GM12878 (cell line): ENCODE results near the gene HNRNPLL. TPM values are rescaled to one million over a fixed set of nuclear protein-coding genes. Genes with fewer than 3 reads are reported as not detected.

ENCODE experiments used
- ATAC-seq: fragments of 200-7000 bp; cut with Tn5 transposase; 3 replicates; pipeline ENCODE4 v1.9.1; 2020; ENCODE audit warnings: mild to moderate bottlenecking, moderate library complexity
- BruUV-seq: library from RNA; stranded (reverse); fragments of 400-500 nt; replicated peaks from 2 replicates; lab custom pipeline; 2021; lab: Mats Ljungman, UMichigan
- CTCF ChIA-PET: fragments of 300-600 bp; sonication (Branson Sonifier 250); formaldehyde crosslinking; extraction: SDS; loops from one replicate; lab custom pipeline; 2021; ENCODE audit warnings: inconsistent platforms; lab: Yijun Ruan, JAX
- POLR2A ChIA-PET: fragments of 350-600 bp; formaldehyde crosslinking; extraction: SDS; loops from one replicate; lab custom pipeline; 2021; ENCODE audit warnings: inconsistent platforms; lab: Charles Lee
- RAD21 ChIA-PET: fragments of 300-600 bp; sonication (Branson Sonifier 250); formaldehyde crosslinking; loops from one replicate; lab custom pipeline; 2023; ENCODE audit warnings: antibody characterized with exemption; ENCODE audit not compliant: unreplicated experiment; lab: Charles Lee
- SMC1A ChIA-PET: fragments of 300-600 bp; sonication (Branson Sonifier 250); formaldehyde crosslinking; loops from one replicate; lab custom pipeline; 2023; ENCODE audit not compliant: unreplicated experiment, uncharacterized antibody; lab: Charles Lee
- DNase-seq: peaks from one replicate; pipeline ENCODE4 v3.0.0-alpha.2; 2011; ENCODE audit warnings: low read depth, low spot score
- FAIRE-seq: peaks from 3 replicates; lab custom pipeline; 2011; peaks lifted over from hg19 to GRCh38; lab: Jason Lieb, UNC
- H2AFZ ChIP-seq: 2 replicates; pipeline ENCODE4 v1.6.0; 2011; ENCODE audit warnings: low read depth, low read length, control low read depth; ENCODE audit not compliant: control insufficient read depth
- H3K27ac ChIP-seq: 2 replicates; pipeline ENCODE4 v1.5.1; 2011; ENCODE audit warnings: control low read depth; ENCODE audit not compliant: control insufficient read depth, insufficient read depth
- H3K27me3 ChIP-seq, 2 experiments: replicated peaks in 1 of 2; 2 replicates each; pipeline versions ENCODE4 v1.6.0 to v1.6.1; 2011; ENCODE audit warnings: low read length in 1 of 2; ENCODE audit not compliant: control insufficient read depth in 2 of 2, insufficient read depth in 2 of 2
- H3K36me3 ChIP-seq, 2 experiments: 2 replicates each; pipeline ENCODE4 v1.5.1; 2011; ENCODE audit warnings: low read length in 1 of 2; ENCODE audit not compliant: control insufficient read depth in 2 of 2, insufficient read depth in 2 of 2
- H3K4me1 ChIP-seq: 2 replicates; pipeline ENCODE4 v1.6.1; 2011; ENCODE audit warnings: mild to moderate bottlenecking, low read length, moderate library complexity, mixed read lengths; ENCODE audit not compliant: control insufficient read depth, insufficient read depth
- H3K4me2 ChIP-seq: 2 replicates; pipeline ENCODE4 v1.6.0; 2011; ENCODE audit warnings: control low read depth; ENCODE audit not compliant: control insufficient read depth, insufficient read depth
- H3K4me3 ChIP-seq: fragments of 200-600 bp; sonication (generic); 2 replicates; pipeline ENCODE4 v1.5.1; 2016
- H3K79me2 ChIP-seq: 2 replicates; pipeline ENCODE4 v1.6.0; 2011; ENCODE audit warnings: low read length; ENCODE audit not compliant: control insufficient read depth, insufficient read depth
- H3K9ac ChIP-seq: 2 replicates; pipeline ENCODE4 v1.8.0; 2011; ENCODE audit warnings: low read length, control low read depth, mixed read lengths; ENCODE audit not compliant: control insufficient read depth, insufficient read depth
- H3K9me3 ChIP-seq: replicated peaks from 3 replicates; pipeline ENCODE4 v1.5.1; 2011; ENCODE audit warnings: mild to moderate bottlenecking, low read length; ENCODE audit not compliant: control insufficient read depth, insufficient read depth
- H4K20me1 ChIP-seq: 2 replicates; pipeline ENCODE4 v1.6.0; 2011; ENCODE audit not compliant: control insufficient read depth, insufficient read depth
- BMI1 ChIP-seq: fragments of 450-650 bp; IDR thresholded peaks from 2 replicates; pipeline ENCODE4 v1.6.1; 2016; ENCODE audit warnings: mild to moderate bottlenecking, moderate library complexity, borderline replicate concordance
- ESRRA ChIP-seq: IDR thresholded peaks from 2 replicates; pipeline ENCODE4 v1.6.1; 2012; ENCODE audit warnings: mild to moderate bottlenecking, low read length, improper control_type of control experiment
- JUNB ChIP-seq: IDR thresholded peaks from 2 replicates; pipeline ENCODE4 v1.6.1; 2016; ENCODE audit warnings: antibody characterized with exemption, mild to moderate bottlenecking
- KLF5 ChIP-seq: fragments of 450-650 bp; IDR thresholded peaks from 2 replicates; pipeline ENCODE4 v1.6.1; 2014; ENCODE audit warnings: mild to moderate bottlenecking; ENCODE audit not compliant: partially characterized antibody
- NBN ChIP-seq: fragments of 450-650 bp; IDR thresholded peaks from 2 replicates; pipeline ENCODE4 v1.6.1; 2016
- SP1 ChIP-seq: IDR thresholded peaks from one replicate; pipeline ENCODE4 v1.6.1; 2011; ENCODE audit warnings: low read depth, low read length
- TAF1 ChIP-seq: IDR thresholded peaks from 2 replicates; pipeline ENCODE4 v1.6.1; 2011; ENCODE audit warnings: mild to moderate bottlenecking, low read depth, low read length, borderline replicate concordance
- ZNF384 ChIP-seq: IDR thresholded peaks from 2 replicates; pipeline ENCODE4 v1.6.1; 2012; ENCODE audit warnings: low read depth, mild to moderate bottlenecking, low read length, improper control_type of control experiment, borderline replicate concordance
- WGBS: methylation state at CpG from one replicate; pipeline ENCODE4 v1.1.6; 2016; ENCODE audit warnings: low lambda C conversion rate; ENCODE audit not compliant: insufficient replicate concordance, insufficient coverage; ENCODE audit errors: missing lambda C conversion rate; 5-methylcytosine and 5-hydroxymethylcytosine counted together
- in situ Hi-C: fragments of 300-500 bp; cut with MboI; formaldehyde crosslinking; loops from 9 replicates; pipeline ENCODE4 v1.14.3; 2018; ENCODE audit warnings: mixed read lengths
- intact Hi-C: fragments of 100-400 bp; cut with micrococcal nuclease; formaldehyde crosslinking; loops from one replicate; pipeline ENCODE4 v1.14.2; 2022; ENCODE audit not compliant: unreplicated experiment
- polyA plus RNA-seq, 11 experiments: library from polyadenylated mRNA; depleted of rRNA in 4 of 11; unstranded in 6 of 11; stranded (reverse) in 5 of 11; fragments of >200 nt; fragmentation: Nextera tagmentation in 4 of 11; fragmentation: Illumina TruSeq in 1 of 11; extraction: Ambion mirVana in 4 of 11; extraction: Trizol in 1 of 11; gene quantifications; 1 replicate in 1 of 11; 2 replicates in 10 of 11; pipeline versions ENCODE4 v1.2.1 to v1.2.3, GENCODE V29; 2011 to 2016; ENCODE audit warnings: inconsistent platforms in 2 of 11, missing spikeins in 2 of 11, low read depth in 1 of 11
- total RNA-seq, 4 experiments: library from RNA; depleted of rRNA in 3 of 4; stranded (reverse); fragments of >200 nt in 3 of 4; fragmentation: Illumina TruSeq in 1 of 4; extraction: Trizol in 1 of 4; gene quantifications; 2 replicates each; pipeline versions ENCODE4 v1.2.1 to v1.2.3, GENCODE V29; 2013 to 2021
- TF ChIP-seq, protein P1 (sequence below): fragments of 150-350 bp; IDR thresholded peaks from 2 replicates; pipeline ENCODE4 v1.6.1; 2016; ENCODE audit warnings: low read depth, low read length
- TF ChIP-seq, protein P2 (sequence below): fragments of 450-650 bp; IDR thresholded peaks from 2 replicates; pipeline ENCODE4 v1.6.1; 2017; ENCODE audit warnings: mild to moderate bottlenecking, moderate library complexity
- TF ChIP-seq, protein P3 (sequence below): IDR thresholded peaks from 2 replicates; pipeline ENCODE4 v1.6.1; 2012; ENCODE audit warnings: low read depth, low read length, improper control_type of control experiment

The HNRNPLL gene
- total and polyA plus RNA-seq, 10 of the 15 experiments (the other 5 are each of a cell fraction or from before 2014, with no cell fraction given) = 0.98 to 27.1 (median 2.9) TPM

DNA sequence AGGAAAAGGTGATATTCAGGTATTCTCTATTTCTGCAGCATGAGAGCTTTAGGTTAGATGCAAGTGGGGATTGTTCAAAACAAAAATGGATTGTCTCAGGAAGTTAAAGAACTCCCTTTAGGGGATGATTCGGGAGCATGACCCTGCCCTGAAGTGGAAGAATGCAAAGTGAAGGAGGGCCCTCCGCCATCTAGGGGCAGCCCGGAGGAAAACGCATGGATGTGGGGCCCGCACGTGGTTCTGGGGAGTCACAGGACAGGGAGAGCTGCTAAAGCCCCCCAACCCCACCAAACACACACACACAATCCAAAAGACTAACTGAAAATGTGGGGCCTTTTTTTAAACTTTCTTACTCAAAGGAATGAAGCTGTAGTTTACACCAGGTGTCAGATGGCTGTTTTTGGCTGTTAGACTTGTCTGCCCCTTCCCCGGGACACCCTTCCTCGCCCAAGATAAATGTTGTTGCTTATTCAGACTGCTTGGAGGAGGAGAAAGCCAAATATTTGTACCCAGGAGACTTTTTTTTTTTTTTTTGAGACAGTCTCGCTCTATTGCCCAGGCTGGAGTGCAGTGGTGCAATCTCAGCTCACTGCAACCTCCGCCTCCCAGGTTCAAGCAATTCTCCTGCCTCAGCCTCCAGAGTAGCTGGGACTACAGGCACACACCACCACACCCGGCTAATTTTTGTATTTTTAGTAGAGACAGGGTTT is 78.8 kb downstream of the HNRNPLL start:
- Histone ChIP-seq H3K4me1 (peaks cover 3% of the 10 kb centered on the region; the same call in 1 of the 2 replicates), H4K20me1 (no peaks in the 10 kb centered on the region), H3K9me3 (no peaks in the 10 kb centered on the region), H3K4me2 (no peak overlapping the region), H3K9ac (no peak overlapping the region), H3K4me3 (no peak overlapping the region), H3K79me2 (no peaks in the 10 kb centered on the region), H3K36me3 (no peaks in the 10 kb centered on the region), H3K27me3 (peaks cover 0 to 2% of the 10 kb centered on the region in 2 experiments; a peak in 1 of 4 replicates), H2AFZ (no peak overlapping the region), H3K27ac (no peak overlapping the region)
- ChIA-PET SMC1A (interaction anchor here (1.7 to 3.8 kb wide), 2 partner anchors 9 to 16 kb away, joined by 4 to 10 read pairs; no protein-coding TSS in a partner anchor), POLR2A (interaction anchor here (0.6 to 0.7 kb wide), 2 partner anchors 9 kb away, joined by 3 read pairs; no protein-coding TSS in a partner anchor), CTCF (interaction anchor here (1.5 to 2.0 kb wide), 3 partner anchors 10 to 250 kb away, joined by 3 to 5 read pairs (median 4); no protein-coding TSS in a partner anchor), RAD21 (no interaction called here)
- DNase-seq (no peak), FAIRE-seq (no peak), ATAC-seq (no peak)
- intact Hi-C loops (no loop called here), in situ Hi-C loops (no loop called here)
- no TSS peak for BruUV-seq
- WGBS = 22% methylated on average over 10 of the region's 11 CpGs
- TF ChIP-seq ESRRA (no peak), SP1 (no peak), JUNB (no peak), KLF5 (no peak), NBN (no peak), ZNF384 (no peak), TAF1 (no peak), BMI1 (no peak)
- TF ChIP-seq, protein P1, sequence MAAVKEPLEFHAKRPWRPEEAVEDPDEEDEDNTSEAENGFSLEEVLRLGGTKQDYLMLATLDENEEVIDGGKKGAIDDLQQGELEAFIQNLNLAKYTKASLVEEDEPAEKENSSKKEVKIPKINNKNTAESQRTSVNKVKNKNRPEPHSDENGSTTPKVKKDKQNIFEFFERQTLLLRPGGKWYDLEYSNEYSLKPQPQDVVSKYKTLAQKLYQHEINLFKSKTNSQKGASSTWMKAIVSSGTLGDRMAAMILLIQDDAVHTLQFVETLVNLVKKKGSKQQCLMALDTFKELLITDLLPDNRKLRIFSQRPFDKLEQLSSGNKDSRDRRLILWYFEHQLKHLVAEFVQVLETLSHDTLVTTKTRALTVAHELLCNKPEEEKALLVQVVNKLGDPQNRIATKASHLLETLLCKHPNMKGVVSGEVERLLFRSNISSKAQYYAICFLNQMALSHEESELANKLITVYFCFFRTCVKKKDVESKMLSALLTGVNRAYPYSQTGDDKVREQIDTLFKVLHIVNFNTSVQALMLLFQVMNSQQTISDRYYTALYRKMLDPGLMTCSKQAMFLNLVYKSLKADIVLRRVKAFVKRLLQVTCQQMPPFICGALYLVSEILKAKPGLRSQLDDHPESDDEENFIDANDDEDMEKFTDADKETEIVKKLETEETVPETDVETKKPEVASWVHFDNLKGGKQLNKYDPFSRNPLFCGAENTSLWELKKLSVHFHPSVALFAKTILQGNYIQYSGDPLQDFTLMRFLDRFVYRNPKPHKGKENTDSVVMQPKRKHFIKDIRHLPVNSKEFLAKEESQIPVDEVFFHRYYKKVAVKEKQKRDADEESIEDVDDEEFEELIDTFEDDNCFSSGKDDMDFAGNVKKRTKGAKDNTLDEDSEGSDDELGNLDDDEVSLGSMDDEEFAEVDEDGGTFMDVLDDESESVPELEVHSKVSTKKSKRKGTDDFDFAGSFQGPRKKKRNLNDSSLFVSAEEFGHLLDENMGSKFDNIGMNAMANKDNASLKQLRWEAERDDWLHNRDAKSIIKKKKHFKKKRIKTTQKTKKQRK = no peak
- TF ChIP-seq, protein P2, sequence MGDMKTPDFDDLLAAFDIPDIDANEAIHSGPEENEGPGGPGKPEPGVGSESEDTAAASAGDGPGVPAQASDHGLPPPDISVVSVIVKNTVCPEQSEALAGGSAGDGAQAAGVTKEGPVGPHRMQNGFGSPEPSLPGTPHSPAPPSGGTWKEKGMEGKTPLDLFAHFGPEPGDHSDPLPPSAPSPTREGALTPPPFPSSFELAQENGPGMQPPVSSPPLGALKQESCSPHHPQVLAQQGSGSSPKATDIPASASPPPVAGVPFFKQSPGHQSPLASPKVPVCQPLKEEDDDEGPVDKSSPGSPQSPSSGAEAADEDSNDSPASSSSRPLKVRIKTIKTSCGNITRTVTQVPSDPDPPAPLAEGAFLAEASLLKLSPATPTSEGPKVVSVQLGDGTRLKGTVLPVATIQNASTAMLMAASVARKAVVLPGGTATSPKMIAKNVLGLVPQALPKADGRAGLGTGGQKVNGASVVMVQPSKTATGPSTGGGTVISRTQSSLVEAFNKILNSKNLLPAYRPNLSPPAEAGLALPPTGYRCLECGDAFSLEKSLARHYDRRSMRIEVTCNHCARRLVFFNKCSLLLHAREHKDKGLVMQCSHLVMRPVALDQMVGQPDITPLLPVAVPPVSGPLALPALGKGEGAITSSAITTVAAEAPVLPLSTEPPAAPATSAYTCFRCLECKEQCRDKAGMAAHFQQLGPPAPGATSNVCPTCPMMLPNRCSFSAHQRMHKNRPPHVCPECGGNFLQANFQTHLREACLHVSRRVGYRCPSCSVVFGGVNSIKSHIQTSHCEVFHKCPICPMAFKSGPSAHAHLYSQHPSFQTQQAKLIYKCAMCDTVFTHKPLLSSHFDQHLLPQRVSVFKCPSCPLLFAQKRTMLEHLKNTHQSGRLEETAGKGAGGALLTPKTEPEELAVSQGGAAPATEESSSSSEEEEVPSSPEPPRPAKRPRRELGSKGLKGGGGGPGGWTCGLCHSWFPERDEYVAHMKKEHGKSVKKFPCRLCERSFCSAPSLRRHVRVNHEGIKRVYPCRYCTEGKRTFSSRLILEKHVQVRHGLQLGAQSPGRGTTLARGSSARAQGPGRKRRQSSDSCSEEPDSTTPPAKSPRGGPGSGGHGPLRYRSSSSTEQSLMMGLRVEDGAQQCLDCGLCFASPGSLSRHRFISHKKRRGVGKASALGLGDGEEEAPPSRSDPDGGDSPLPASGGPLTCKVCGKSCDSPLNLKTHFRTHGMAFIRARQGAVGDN = no peak
- TF ChIP-seq, protein P3, sequence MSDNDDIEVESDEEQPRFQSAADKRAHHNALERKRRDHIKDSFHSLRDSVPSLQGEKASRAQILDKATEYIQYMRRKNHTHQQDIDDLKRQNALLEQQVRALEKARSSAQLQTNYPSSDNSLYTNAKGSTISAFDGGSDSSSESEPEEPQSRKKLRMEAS = no peak
